Thyroid gland (tissue), 4 donors: ENCODE results near the gene C1orf87. TPM values are rescaled to one million over a fixed set of nuclear protein-coding genes. Genes with fewer than 3 reads are reported as not detected.

Source experiments
- DNase-seq, 2 donors: peaks; one replicate each; pipeline ENCODE4 v3.0.0-alpha.2; 2019
- H3K27ac ChIP-seq, 3 donors: fragments of 200-600 bp; sonication (generic); 1 replicate in 2 of 3; 2 replicates in 1 of 3; pipeline ENCODE4 v1.5.1; 2016 to 2019; ENCODE audit warnings: mild to moderate bottlenecking in 1 of 3, moderate library complexity in 1 of 3
- H3K27me3 ChIP-seq: fragments of 200-600 bp; sonication (generic); one replicate; pipeline ENCODE4 v1.5.1; 2019
- H3K36me3 ChIP-seq, 2 donors: fragments of 200-600 bp; sonication (generic); one replicate each; pipeline ENCODE4 v1.5.1; 2016 to 2019
- H3K4me1 ChIP-seq, 2 donors: fragments of 200-600 bp; sonication (generic); one replicate each; pipeline ENCODE4 v1.5.1; 2017 to 2019
- H3K4me3 ChIP-seq, 3 donors: fragments of 200-600 bp; sonication (generic); replicated peaks in 1 of 3; 1 replicate in 2 of 3; 2 replicates in 1 of 3; pipeline ENCODE4 v1.5.1; 2016; ENCODE audit warnings: mild to moderate bottlenecking in 1 of 3
- H3K9me3 ChIP-seq: fragments of 200-600 bp; sonication (generic); one replicate; pipeline ENCODE4 v1.5.1; 2017
- POLR2A ChIP-seq, 2 donors: fragments of 450-650 bp; IDR thresholded peaks; one replicate each; pipeline ENCODE4 v1.6.1; 2017; ENCODE audit warnings: antibody characterized with exemption in 2 of 2, mild to moderate bottlenecking in 2 of 2, moderate library complexity in 1 of 2
- WGBS, 2 donors: methylation state at CpG; one replicate each; pipeline ENCODE4 v1.1.5; 2017; 5-methylcytosine and 5-hydroxymethylcytosine counted together
- intact Hi-C: fragments of 100-400 bp; cut with DNase I; formaldehyde crosslinking; loops from one replicate; pipeline ENCODE4 v1.15.1; 2023
- total RNA-seq, 4 donors: library from RNA; depleted of rRNA; stranded (reverse); fragments of >200 nt; gene quantifications; one replicate each; pipeline ENCODE4 v1.2.3, GENCODE V29; 2016
- TF ChIP-seq, protein P1 (sequence below), 6 experiments: fragments of 200-600 bp in 3 of 6; fragments of 450-650 bp in 3 of 6; sonication (generic) in 3 of 6; IDR thresholded peaks; one replicate each; pipeline ENCODE4 v1.5.1; 2016 to 2019; ENCODE audit warnings: antibody characterized with exemption in 6 of 6, mild to moderate bottlenecking in 2 of 6, inconsistent platforms in 1 of 6, moderate library complexity in 1 of 6

Gene C1orf87
- total RNA-seq, 4 donors from 2014 or later, result not detected

DNA sequence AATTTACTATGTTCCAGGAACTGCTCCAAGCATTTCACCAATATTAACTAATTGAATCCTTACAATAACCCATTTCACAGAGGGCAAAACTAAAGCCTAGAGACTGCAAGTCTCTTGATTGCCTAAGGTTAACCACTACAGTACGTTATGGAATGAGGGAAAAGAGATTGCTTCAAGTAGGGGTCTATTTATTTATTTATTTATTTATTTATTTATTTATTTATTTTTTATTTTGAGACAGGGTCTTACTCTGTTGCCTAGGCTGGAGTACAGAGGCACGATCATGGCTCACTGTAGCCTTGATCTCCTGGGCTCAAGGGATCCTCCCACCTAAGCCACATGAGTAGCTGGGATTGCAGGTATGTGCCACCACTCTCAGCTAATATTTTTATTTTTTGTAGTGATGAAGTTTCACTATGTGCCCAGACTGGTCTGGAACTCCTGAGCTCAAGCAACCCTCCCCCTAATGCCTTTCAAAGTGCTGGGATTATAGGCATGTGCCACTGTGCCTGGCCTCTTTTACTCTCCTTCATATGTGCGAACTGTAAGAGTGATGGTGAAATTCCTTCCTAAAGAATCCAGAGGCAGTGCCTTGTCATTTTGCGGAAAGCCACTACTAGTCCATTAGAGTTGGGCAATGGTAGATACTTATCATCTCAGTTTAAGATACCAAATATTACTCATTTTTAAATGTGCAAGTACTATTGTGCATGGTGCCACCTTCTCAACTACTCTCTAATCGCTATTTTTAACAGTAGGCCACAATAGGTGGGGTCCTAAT, 81.3 kb downstream of the C1orf87 start:
- no peak overlapping the region for H3K4me3 ChIP-seq
- H3K36me3 ChIP-seq, result no peaks in the 10 kb centered on the region
- H3K27ac ChIP-seq, result no peak overlapping the region
- DNase-seq, result no peak
- WGBS, 2 donors, result 88% methylated on average over 5 of the region's 5 CpGs
- TF ChIP-seq, protein P1, sequence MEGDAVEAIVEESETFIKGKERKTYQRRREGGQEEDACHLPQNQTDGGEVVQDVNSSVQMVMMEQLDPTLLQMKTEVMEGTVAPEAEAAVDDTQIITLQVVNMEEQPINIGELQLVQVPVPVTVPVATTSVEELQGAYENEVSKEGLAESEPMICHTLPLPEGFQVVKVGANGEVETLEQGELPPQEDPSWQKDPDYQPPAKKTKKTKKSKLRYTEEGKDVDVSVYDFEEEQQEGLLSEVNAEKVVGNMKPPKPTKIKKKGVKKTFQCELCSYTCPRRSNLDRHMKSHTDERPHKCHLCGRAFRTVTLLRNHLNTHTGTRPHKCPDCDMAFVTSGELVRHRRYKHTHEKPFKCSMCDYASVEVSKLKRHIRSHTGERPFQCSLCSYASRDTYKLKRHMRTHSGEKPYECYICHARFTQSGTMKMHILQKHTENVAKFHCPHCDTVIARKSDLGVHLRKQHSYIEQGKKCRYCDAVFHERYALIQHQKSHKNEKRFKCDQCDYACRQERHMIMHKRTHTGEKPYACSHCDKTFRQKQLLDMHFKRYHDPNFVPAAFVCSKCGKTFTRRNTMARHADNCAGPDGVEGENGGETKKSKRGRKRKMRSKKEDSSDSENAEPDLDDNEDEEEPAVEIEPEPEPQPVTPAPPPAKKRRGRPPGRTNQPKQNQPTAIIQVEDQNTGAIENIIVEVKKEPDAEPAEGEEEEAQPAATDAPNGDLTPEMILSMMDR (IDR thresholded peaks at IDR 0.05), result no peak
- no peak for TF ChIP-seq POLR2A (IDR thresholded peaks at IDR 0.05)
- peaks cover 0 to 2% of the 10 kb centered on the region in 2 donors for H3K4me1 ChIP-seq
- H3K9me3 ChIP-seq, result no peaks in the 10 kb centered on the region
- H3K27me3 ChIP-seq, result no peaks in the 10 kb centered on the region
- intact Hi-C loops, result no loop called here

DNA sequence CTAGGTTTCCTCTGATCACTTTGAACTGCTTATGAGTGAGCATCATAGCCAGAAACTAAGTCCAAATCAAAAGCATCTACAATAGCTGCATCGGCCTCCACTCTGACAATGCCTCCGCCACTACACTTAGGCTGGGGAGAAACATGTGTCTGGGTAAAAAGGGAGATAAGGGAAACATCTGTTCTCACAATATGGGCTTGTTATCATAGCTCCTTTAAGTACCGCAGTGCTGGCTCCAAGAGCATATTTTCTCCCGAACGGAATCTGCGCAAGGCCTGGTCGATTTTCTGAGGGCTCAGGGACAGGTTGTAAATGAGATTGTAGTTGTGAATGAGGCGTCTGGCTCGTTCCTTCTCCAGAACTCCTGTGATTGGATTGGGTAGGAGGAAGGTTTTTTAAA, 83.1 kb downstream of the C1orf87 start:
- Histone ChIP-seq H3K9me3 (no peaks in the 10 kb centered on the region), H3K4me3 (no peak overlapping the region), H3K27ac (no peak overlapping the region), H3K36me3 (no peaks in the 10 kb centered on the region), H3K4me1 (no peaks in the 10 kb centered on the region), H3K27me3 (no peaks in the 10 kb centered on the region)
- 57 to 60% methylated on average over 9 of the region's 9 CpGs for WGBS, 2 donors
- no peak for DNase-seq
- intact Hi-C loops, result no loop called here
- TF ChIP-seq, protein P1 (IDR thresholded peaks at IDR 0.05), result no peak
- TF ChIP-seq POLR2A (IDR thresholded peaks at IDR 0.05), result no peak

DNA sequence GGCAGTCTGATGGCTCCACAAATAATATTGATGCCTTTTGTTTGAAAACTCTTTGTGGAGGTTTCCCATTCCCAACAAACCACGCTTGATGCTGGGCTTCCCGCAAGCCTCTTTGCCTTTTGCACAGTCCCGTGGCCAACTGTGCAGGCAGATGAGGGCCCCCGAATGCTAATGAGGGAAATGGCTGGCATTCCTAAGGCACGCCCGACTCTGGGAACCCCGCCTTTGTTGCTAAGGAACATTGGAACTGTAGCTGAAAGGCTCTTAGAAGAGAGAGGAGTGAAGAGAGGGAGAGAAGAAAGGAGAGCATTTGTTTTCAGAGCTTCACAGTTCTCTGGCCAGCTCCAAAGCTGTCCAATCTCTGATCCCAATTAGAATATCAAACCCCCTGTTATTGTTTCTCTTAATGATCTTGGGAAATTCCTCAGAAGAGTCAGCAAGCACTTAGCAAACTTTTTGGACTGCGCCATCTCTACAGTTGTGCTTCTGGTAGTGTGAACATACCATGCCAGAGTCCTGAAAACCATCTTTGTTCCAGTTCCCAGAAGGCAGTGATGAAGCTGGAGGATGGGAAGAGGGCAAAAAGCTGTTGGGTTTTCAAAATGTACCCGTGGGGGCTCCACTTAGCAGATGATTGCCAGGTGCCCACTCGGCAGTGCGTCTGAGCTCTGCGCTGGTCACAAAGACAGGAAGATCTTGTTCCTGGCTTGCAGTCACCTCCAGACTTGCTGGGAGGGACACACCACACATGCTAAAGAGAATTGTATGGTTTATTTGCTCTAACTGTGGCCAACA, 86.9 kb downstream of the C1orf87 start:
- Histone ChIP-seq H3K27ac (no peak overlapping the region), H3K36me3 (no peaks in the 10 kb centered on the region), H3K27me3 (no peaks in the 10 kb centered on the region), H3K9me3 (no peaks in the 10 kb centered on the region), H3K4me3 (no peak overlapping the region), H3K4me1 (no peaks in the 10 kb centered on the region)
- intact Hi-C loops, result no loop called here
- 66 to 67% methylated on average over 12 of the region's 12 CpGs for WGBS, 2 donors
- no peak for DNase-seq
- no peak for TF ChIP-seq POLR2A (IDR thresholded peaks at IDR 0.05)
- TF ChIP-seq, protein P1 (IDR thresholded peaks at IDR 0.05), result no peak

DNA sequence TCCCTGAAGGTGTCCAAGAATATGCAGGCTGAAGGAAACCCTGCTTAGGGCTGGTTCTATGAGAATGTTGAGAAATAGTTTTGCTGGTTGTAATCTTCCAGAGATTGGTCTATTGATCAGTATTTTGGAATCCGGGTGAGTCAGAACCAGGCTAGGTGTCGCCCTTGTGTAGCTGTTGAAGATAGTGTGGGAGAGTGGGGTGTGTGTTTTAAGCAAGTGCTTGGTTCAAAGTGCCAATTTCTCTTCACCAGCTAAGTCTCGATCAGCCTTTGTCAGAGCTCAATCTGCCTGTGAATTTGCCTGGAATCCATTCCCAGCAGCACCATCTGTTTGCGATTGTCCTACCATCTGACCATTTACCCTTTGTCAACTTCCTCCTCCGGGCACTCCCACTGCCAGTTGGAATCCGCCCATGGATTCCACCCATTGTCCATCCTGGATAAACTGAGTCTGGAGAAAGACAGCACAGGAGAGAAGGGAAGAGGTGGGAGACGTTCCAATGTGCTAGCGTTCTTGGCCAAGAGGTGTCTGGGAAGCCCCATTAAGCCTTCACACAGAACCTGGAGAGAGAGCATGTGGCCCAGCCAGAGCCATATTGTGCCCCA, 87.6 kb downstream of the C1orf87 start:
- no peak overlapping the region for H3K4me3 ChIP-seq
- intact Hi-C loops, result no loop called here
- H3K36me3 ChIP-seq, result no peaks in the 10 kb centered on the region
- no peaks in the 10 kb centered on the region for H3K9me3 ChIP-seq
- no peak for DNase-seq
- WGBS, 2 donors, result 83 to 85% methylated on average over 8 of the region's 8 CpGs
- no peak overlapping the region for H3K27ac ChIP-seq
- TF ChIP-seq, protein P1 (IDR thresholded peaks at IDR 0.05), result no peak
- no peak for TF ChIP-seq POLR2A (IDR thresholded peaks at IDR 0.05)
- H3K4me1 ChIP-seq, result no peaks in the 10 kb centered on the region
- no peaks in the 10 kb centered on the region for H3K27me3 ChIP-seq
